HG02571 (cell line): ENCODE data around the gene RFXANK.

Source experiments
- ATAC-seq: cut with Tn5 transposase; IDR thresholded peaks from one replicate; pipeline ENCODE4 v1.9.1; 2021; ENCODE audit warnings: mild to moderate bottlenecking, moderate library complexity; ENCODE audit not compliant: unreplicated experiment

RFXANK gene

DNA sequence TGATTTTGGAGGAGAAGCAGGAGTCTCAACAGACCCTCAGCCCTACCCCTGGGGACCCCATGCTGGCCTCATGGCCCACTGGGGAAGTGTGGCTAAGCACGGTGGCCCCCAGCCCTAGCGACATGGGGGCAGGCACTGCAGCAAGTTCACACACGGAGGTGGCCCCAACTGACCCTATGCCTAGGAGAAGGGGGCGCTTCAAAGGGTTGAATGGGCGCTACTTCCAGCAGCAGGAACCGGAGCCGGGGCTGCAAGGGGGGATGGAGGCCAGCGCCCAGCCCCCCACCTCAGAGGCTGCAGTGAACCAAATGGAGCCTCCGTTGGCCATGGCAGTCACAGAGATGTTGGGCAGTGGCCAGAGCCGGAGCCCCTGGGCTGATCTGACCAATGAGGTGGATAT is 34.6 kb downstream of the RFXANK start:
- no peak for ATAC-seq

DNA sequence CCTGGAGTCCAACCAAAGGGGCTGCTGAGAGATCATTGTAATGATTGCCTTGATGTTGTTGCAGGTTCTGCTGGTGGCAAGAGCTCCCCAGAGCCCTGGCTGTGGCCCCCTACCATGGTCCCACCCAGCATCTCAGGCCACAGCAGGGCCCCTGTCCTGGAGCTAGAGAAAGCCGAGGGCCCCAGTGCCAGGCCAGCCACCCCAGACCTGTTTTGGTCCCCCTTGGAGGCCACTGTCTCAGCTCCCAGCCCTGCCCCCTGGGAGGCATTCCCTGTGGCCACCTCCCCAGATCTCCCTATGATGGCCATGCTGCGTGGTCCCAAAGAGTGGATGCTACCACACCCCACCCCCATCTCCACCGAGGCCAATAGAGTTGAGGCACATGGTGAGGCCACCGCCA is 35.2 kb downstream of the RFXANK start:
- ATAC-seq: no peak

DNA sequence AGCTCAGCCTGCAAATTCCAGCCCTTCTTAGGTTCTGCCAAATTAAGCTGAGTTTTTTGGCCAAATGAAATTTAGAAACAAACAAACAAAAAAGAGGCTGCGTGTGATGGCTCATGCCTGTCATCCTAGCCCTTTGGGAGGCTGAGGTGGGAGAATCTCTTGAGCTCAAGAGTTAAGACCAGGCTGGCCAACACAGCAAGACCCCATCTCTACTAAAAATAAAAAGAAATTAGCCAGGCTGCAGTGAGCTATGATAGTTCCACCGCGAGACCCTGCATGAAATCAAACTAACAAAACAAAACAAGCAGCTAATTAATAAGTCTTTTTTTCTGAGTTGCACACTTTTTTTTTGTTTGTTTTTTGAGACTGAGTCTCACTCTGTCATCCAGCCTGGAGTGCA is 37.6 kb downstream of the RFXANK start:
- no peak for ATAC-seq

DNA sequence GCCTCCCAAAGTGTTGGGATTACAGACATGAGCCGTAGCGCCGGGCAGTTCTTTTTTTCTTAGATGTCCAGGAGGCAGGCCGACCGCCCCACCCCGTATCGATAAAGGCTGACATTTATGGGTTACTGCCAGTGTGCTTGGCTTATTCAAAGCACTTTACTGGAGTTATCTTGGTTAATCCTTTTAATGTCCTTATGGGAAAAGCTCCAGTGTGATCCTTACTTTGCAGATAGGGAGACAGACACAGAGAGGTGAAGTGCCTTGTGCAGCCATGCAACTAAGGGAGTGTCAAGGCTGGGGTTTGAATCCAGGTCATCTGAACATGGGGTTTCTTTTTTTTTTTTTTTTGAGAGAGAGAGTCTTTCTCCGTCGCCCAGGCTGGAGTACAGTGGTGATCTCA is 38.9 kb downstream of the RFXANK start:
- no peak for ATAC-seq

DNA sequence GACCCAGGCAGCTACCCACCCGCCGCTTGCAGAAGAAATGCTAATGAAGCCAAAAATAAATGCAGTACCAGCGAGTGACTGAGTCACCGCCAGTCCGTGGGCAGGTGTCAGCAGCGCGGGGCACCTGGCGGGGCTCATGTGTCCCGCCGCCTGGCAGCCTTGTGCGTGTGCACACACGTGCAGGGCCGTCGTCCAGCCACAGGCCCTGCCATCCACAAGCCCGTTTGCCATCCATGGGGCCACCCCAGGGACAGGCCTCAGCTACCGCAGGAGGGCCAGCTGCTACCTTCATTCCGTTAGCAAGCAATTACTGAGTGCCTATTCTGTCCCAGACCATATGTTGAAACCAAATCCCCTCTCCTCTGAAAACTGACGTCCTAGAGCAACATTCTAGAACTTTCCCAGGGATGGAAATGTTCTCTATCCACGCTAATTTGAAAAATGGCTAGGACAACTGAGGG is 40.2 kb downstream of the RFXANK start:
- no peak for ATAC-seq

DNA sequence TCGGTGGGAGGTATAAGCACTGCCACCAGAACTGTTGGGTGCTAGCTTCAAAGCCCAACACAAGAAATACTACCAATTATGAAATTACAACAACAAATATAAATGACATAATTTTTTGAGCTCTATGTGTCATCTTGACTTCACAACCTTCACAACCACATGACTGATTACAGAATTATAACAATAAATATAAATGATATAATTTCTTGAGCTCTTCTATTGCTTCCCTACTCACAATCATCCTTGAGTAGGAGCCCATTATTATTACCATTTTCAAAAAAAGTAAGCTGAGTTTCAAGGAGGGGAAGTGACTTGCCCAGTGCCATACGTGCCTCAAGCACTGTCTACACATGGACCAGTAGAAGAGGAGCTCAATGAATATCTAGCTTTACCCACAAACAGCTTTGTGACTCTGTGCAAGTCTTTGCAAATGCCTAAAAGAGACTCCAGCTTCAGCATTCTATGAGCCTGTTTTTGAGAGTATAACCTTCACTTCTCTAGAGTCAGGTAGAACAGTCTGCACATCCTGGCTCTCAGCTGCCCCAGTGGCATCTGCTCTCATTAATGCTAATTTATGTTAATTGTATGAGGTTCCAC is 42.3 kb downstream of the RFXANK start:
- no peak for ATAC-seq

DNA sequence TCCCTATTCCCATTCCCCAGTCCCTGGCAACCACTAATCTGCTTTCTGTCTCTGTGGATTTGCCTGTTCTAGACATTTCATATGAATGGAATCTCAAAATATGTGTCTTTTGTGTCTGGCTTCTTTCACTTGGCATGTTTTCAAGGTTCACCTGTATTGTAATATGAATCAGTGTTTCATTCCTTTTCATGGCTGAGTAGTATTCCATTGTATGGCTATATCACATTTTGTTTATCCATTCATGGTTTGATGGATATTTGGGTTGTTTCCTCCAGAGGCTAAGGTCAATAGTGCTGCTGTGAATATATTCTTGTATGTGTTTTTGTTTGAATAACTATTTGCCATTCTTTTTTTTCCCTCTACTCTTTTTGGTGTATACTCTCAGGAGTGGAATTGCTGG is 44.1 kb downstream of the RFXANK start:
- ATAC-seq: no peak

DNA sequence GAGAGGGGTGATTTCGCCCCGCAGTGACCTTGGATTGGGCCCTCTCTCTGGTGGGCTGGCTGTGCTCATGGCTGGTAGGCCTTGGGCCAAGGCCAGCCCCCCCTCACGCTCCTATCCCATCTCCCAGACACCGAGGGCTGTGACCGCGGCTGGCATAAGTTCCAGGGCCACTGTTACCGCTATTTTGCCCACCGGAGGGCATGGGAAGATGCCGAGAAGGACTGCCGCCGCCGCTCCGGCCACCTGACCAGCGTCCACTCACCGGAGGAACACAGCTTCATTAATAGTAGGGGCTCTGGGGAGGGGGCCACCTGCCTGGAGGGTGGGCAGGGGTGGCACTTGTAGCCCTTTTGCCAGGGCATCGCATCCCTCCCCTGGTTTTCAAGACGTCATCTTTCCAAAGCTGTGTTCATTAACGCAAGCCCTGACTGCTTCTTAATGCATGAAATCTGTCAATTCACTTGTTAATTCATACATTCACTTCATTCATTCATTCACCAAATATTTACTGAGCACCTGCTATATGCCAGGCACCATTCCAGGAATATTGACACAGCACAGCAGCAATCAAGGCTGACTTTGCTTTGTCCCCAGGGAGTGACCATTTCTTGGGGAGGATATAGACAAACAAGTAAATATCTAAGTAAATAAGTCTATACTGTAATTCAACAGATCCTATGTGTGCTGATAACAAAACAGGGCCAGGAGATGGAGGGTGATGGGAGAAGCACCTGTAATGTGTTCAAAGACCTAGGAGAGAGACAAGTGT is 46.3 kb downstream of the RFXANK start:
- no peak for ATAC-seq

DNA sequence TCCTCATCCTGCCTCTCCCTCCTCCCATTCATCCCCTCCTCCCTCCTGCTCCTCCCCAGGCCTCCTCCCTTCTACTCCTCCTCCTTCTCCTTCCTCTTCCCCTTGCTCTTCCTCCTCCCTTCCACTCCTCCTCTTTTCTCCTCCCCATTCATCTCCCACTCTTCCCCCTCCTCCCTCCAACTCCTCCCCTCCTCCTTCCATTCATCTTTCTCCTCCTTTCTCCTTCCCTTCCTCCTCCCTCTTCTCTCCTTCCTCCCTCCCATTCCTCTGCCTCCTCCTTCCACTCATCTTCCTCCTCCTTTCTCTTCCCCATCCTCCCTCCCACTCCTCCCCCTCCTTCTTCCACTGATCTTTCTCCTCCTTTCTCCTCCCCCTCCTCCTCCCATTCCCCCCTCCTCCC is 47.6 kb downstream of the RFXANK start:
- ATAC-seq: no peak

DNA sequence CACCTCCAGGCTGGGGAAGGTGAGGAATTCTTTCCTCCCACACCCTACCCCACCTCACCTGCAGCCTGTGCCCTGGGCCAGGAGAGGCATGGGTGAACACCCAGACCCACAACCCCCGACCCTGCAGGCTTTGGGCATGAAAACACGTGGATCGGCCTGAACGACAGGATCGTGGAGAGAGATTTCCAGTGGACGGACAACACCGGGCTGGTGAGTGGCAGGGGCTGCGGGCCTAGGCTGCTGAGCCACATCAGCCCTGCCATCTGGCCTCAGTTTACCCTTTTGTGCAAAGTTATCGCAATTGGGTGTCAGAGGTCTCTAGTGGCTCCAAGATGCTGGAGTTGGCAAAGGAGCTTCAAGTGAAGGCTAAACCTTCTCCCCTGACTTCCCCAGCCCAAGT is 48.4 kb downstream of the RFXANK start:
- ATAC-seq: no peak

DNA sequence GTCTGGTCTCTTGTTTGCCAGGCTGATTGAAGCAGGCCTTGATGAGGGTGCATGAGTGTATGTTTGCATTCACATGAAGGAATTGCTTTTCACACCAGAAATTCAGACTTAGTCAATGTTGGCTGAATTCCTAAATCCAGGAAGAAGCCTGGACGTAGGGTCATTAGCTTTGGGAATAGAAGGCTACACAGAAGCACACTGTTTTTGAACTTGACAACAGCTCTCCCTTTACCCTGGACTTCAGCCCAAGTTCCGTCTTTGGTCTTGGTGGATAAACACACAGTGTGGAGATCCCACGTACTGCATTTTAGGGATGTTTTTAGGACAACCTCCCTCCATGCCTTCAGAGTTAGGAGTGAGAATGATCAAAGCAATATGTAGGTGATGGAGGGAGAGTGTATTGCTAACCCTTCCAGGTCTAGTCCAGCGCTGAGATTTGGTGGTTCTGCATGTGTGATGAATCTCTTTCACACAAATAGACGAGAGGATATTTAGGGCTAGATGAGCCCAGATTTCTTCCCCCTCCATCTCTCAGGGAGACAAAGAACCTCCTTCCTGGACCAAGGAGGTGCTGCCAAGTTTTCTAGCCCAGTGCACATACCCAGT is 58.2 kb downstream of the RFXANK start:
- ATAC-seq: no peak
